Motor neuron (in vitro differentiated cells): Measurements from ENCODE around the gene ANO6. TPM values are rescaled to one million over a fixed set of nuclear protein-coding genes. Genes with fewer than 3 reads are reported as not detected.

Experiments used
- ATAC-seq, 8 experiments: fragments of 200-7000 bp; cut with Tn5 transposase; replicated peaks in 6 of 8; 2 replicates each; pipeline ENCODE4 v1.8.0; 2021; ENCODE audit warnings: mild to moderate bottlenecking in 8 of 8, moderate library complexity in 8 of 8
- H3K27ac ChIP-seq, 2 donors: fragments of 250-450 bp; sonication (Bioruptor Pico); 2 replicates each; pipeline ENCODE4 v1.9.0; 2021; ENCODE audit warnings: antibody characterized with exemption in 2 of 2, mild to moderate bottlenecking in 2 of 2, moderate library complexity in 1 of 2
- H3K4me1 ChIP-seq, 2 donors: fragments of 250-450 bp; sonication (Bioruptor Pico); replicated peaks in 1 of 2; 2 replicates each; pipeline ENCODE4 v1.6.1; 2021; ENCODE audit warnings: antibody characterized with exemption in 2 of 2, mild to moderate bottlenecking in 2 of 2, moderate library complexity in 1 of 2
- H3K4me3 ChIP-seq, 5 donors: fragments of 250-450 bp; sonication (Bioruptor Pico); 2 replicates each; pipeline ENCODE4 v1.9.0; 2021; ENCODE audit warnings: antibody characterized with exemption in 5 of 5, mild to moderate bottlenecking in 5 of 5, moderate library complexity in 4 of 5
- WGBS, 10 experiments: fragments of 450-650 bp; shearing (Covaris generic); methylation state at CpG; one replicate each; pipeline ENCODE4 v1.0.0; 2022; 5-methylcytosine and 5-hydroxymethylcytosine counted together
- in situ Hi-C, 9 experiments: fragments of 400-800 bp; cut with MboI; loops; one replicate each; pipeline ENCODE4 v1.15.0; 2021; ENCODE audit warnings: low sequenced_read_pairs in 9 of 9, low pct_unique_long_range_greater_than_20kb in 2 of 9; ENCODE audit not compliant: unreplicated experiment in 9 of 9
- total RNA-seq, 8 experiments: library from RNA; unstranded; fragments of 300-600 nt; gene quantifications; 2 replicates each; pipeline versions ENCODE4 v1.2.3 to v1.2.4, GENCODE V29; 2022

Gene ANO6
- total RNA-seq, 8 experiments from 2014 or later: 13.2 to 64.7 (median 27.4) TPM

DNA sequence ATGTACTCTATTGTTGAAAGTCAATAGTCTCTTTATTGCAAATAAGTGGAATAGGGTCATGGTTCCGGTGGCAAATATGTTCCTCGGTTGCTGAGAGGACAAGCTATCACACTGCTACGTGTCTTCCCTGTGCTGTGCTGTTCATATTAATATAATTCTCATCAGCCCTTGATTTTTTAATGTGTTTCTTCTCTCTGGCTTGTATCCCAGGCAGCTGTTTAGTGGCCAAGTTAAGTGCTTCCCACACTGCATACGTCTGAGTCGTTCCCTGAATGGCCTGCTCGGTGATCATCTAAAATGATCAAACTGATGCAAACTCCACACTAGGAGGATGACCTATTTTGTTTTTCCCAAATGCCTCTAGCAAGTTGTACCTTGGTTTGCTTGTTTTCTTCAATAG lies 186.4 kb downstream of the ANO6 start:
- Histone ChIP-seq H3K4me3 (no peak overlapping the region), H3K27ac (no peak overlapping the region), H3K4me1 (no peaks in the 10 kb centered on the region)
- in situ Hi-C loops: no loop called here
- peak in 1 of 8 experiments; percentile 16 for ATAC-seq
- WGBS, 10 experiments: 50 to 100% (median 83%) methylated on average over 1 to 6 of the region's 6 CpGs; no CpG with 5 or more reads in 3 of the 10 experiments

DNA sequence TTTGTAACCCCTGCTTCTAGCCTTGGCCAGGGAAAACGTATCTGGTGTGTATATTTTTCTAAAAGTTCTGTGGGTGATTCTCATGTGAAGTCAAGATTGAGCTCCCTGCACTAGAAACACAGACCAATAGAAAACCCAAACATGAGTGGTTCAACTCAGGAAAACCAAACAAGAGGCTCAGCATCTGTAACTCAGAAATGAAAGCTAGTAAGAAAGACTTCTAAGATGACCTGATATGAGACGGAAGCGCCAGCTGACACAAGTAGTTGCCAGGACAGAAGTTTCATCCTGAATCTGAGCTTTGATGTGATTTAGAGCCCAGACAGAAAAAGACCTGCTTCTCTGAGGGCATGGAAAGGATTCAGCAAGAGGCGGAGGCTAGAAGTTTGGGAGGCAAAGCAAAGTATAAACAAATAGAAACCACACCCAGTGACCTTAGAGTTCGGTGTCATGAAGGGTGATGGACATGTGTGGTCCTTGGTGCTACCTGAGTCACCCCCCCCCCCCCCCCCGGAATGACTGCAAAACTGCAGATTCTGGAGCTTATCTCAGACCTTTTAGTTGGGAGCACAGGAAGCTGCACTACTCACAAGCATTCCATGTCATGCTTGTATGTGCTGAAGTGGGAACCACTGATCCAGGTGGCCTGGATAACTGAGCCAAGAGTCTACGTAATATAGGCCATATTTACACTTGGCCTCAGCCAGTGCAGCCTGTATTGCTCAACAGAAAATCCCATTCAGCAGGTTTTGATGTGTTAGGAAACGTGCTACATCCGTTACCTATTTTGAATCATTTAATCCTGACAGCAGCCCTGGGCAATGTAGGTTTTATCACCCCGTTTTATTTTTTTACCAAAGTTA lies 191.3 kb downstream of the ANO6 start:
- Histone ChIP-seq H3K4me1 (peaks cover 0 to 8% of the 10 kb centered on the region in 2 donors), H3K4me3 (no peak overlapping the region), H3K27ac (no peak overlapping the region)
- ATAC-seq: no peak
- in situ Hi-C loops: no loop called here
- WGBS, 10 experiments: 83 to 100% (median 94%) methylated on average over 1 to 7 of the region's 10 CpGs

DNA sequence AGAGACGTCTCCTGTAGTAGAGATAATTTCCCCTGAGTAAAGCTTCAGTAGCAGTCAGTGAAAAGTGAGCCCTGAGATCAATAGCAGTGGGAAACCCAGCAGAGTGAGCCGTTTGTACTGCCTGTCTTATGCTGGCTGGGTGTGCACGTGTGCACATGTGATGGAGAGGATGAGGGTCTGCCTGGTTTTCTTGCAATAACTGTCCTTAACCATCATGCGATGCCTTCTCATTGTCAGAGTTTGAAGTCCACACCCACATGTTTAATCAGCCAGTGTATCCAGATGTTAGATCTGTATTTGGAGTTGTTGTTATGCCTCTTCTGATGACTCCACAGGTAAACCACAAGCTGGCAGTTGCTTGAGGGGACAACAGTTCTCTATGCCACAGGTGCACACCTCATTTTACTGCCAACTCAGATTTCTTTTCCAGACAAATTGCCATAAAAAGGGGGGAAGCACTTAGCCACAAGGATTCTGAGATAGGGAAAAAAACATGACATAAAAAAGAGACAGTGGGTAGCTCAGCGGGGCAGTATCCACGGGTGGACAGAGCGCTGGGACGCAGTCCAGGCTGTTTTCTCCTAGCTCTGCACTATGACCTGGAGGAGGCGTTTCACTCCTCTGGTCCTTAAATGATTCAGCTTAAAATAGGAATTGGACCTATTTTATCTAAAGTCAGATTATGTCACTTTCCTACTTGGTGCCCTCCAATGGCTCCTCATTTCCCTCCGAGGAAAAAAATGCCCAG lies 192.3 kb downstream of the ANO6 start:
- Histone ChIP-seq H3K4me1 (peaks cover 0 to 8% of the 10 kb centered on the region in 2 donors), H3K4me3 (no peak overlapping the region), H3K27ac (no peak overlapping the region)
- no peak for ATAC-seq
- WGBS, 10 experiments: 72 to 100% (median 94%) methylated on average over 1 to 9 of the region's 10 CpGs; no CpG with 5 or more reads in 1 of the 10 experiments
- in situ Hi-C loops: no loop called here

DNA sequence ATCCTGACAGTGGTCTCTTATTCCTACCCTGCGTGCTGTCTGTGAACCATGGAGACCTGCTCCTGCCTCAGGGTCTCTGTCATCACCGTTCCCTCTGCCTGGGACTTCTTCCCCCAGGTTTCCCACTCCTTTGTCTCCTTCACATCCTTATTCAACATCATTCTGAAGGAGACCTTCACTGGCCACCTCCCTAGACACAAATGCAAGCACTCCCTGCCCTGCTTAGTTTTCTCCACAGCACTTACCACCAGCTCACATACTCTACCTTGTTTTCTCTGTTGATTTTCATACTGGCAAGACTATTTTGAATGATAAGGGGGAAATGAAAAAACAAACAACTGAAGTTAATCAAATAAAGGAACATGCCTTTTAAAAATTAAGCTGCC lies 192.8 kb downstream of the ANO6 start:
- no peak overlapping the region for H3K4me3 ChIP-seq
- ATAC-seq: no peak
- 80 to 100% (median 92%) methylated on average over 1 to 2 of the region's 2 CpGs; no CpG with 5 or more reads in 6 of the 10 experiments for WGBS, 10 experiments
- H3K4me1 ChIP-seq: peaks cover 0 to 8% of the 10 kb centered on the region in 2 donors
- H3K27ac ChIP-seq: no peak overlapping the region
- in situ Hi-C loops: no loop called here

DNA sequence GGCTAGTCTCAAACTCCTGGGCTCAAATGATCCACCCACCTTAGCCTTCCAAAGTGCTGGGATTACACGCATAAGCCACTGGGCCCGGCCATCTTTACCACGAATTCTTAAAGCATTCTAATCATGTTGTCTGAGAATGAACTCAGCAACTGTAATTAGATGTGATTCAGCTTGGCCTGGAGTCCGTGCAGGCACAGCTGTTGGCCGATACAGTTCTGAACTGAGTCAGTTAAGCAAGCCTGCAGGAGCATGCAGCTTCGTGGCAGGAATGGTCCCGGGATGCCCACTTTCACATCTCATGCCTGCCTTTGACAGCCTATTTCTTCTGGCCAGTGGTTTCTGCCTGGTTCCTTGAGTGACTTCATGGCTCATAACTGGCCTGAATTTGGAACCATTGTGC lies 194.1 kb downstream of the ANO6 start:
- peak overlapping the region in 1 of 2 donors; percentile 22 for H3K27ac ChIP-seq
- peak in 6 of 8 experiments; percentile 19 to 84 (median 66) for ATAC-seq
- H3K4me3 ChIP-seq: no peak overlapping the region
- H3K4me1 ChIP-seq: peaks cover 0 to 8% of the 10 kb centered on the region in 2 donors
- in situ Hi-C loops: no loop called here
- WGBS, 10 experiments: 6 to 100% (median 28%) methylated on average over 1 to 5 of the region's 7 CpGs; no CpG with 5 or more reads in 3 of the 10 experiments

DNA sequence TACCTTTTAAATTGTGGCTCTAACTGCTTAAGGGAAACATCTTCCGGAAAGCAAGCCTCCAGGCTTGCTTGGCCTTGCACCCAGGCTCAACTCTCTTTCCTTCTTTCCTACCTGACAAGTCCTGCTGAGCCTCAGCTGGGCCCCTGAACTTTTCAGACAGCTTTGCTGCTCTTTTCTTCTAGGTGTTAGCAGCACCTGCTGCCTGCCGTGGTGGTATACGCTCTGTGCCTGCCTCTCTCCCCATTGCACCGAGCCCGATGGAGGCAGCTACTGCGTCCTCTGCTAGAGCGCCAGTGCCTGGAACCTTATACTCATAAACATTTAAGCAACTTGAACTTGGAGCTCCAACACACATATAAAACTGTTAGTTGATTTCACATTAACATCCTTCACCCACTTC lies 195.7 kb downstream of the ANO6 start:
- Histone ChIP-seq H3K4me3 (no peak overlapping the region), H3K27ac (no peak overlapping the region), H3K4me1 (peaks cover 0 to 8% of the 10 kb centered on the region in 2 donors)
- no peak for ATAC-seq
- in situ Hi-C loops: no loop called here
- 67 to 100% (median 96%) methylated on average over 1 to 7 of the region's 7 CpGs; no CpG with 5 or more reads in 2 of the 10 experiments for WGBS, 10 experiments

DNA sequence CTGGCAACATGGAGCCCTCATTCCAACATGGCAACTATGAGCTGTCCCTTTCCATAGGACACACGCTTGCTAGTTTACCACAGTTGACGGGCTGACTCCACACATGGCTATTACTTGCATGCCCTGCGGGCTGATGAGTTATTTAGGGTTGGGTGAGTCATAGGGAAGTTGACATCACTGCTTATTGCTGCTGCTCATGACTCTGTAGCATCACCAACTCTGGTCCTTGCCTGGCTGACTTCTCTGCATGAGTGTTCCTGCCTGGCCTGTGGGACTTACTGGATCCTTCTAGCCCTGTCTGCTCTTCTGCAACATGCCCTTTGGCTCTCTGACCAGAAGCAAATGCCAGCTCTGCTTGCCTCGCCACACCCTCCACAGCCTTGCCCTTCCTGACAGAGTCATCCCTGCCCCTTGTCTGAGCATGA lies 199.5 kb downstream of the ANO6 start:
- in situ Hi-C loops: no loop called here
- peak; percentile 84 to 99 (median 99) for ATAC-seq
- Histone ChIP-seq H3K27ac (peak overlapping the region in 1 of 2 donors; percentile 29), H3K4me1 (peaks cover 0 to 2% of the 10 kb centered on the region in 2 donors), H3K4me3 (no peak overlapping the region)
- WGBS, 10 experiments: 0 to 100% (median 80%) methylated on average over 1 to 4 of the region's 4 CpGs; no CpG with 5 or more reads in 1 of the 10 experiments

DNA sequence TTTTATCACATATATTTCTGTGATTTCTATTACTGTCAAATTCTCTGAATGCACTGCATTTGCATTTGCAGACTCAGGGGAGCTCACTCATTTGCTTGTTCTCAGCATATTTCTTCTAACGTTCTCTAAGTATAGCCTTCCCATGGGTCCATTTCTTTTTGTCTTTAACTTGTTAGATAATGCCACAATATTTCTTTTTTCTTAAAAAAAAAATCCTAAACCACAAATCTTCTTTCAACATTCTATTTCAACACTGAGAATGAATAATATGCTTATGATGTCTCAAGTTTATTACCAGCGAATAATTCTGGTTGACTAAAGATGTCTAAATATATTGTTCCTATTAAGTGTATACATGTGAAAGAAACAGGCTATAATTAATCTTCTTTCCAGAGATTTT lies 200.2 kb downstream of the ANO6 start:
- Histone ChIP-seq H3K27ac (no peak overlapping the region), H3K4me1 (no peaks in the 10 kb centered on the region), H3K4me3 (no peak overlapping the region)
- ATAC-seq: no peak
- in situ Hi-C loops: no loop called here
- 15 to 100% (median 71%) methylated on average over 1 to 2 of the region's 2 CpGs; no CpG with 5 or more reads in 1 of the 10 experiments for WGBS, 10 experiments

DNA sequence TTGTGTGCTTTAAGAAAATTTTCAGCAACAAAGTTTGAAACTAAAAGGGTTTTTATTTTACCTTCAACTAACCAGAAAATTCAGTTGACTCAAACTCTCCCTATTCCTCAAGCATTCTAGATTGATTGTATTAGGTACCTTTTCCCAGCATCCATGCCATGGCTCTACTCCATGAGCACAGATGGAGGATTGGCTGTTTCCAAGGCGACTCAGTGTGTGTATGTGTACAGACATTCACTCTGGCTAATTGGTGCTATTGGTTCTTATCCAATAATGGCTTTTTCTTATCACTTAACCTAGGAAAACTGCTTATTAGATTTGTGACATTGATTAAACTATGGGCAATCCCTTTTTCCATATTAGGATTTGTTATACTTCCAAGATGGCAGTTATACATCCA lies 202.6 kb downstream of the ANO6 start:
- 100% methylated on average over 1 of the region's 1 CpG; no CpG with 5 or more reads in 6 of the 10 experiments for WGBS, 10 experiments
- no peak overlapping the region for H3K27ac ChIP-seq
- H3K4me3 ChIP-seq: no peak overlapping the region
- ATAC-seq: no peak
- in situ Hi-C loops: no loop called here
- H3K4me1 ChIP-seq: no peaks in the 10 kb centered on the region

DNA sequence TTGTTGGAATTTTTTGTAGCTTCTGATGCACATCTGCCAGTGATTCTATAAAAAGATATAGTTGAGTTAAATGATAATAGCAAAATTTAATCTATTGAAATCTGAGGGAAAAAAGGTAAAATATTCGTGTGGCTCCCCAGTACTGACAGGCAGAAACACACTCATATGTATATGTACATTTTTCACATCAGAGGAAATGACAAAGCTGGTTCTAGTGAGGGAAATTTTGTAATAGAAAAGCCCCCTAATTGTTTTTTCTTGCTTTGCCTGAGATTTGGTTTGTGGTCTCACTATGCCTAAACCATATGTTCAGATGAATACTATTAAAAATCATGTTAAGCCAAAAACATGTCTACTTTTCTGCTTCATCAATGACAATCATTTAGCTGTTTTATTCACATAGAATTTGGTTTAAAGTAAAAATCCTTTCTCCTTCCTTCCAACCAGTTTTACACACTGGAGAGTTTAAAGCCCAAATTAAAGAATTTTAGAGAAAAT lies 203.5 kb downstream of the ANO6 start:
- Histone ChIP-seq H3K27ac (no peak overlapping the region), H3K4me1 (no peaks in the 10 kb centered on the region), H3K4me3 (no peak overlapping the region)
- no peak for ATAC-seq
- 20 to 100% (median 67%) methylated on average over 1 of the region's 1 CpG; no CpG with 5 or more reads in 3 of the 10 experiments for WGBS, 10 experiments
- in situ Hi-C loops: no loop called here

DNA sequence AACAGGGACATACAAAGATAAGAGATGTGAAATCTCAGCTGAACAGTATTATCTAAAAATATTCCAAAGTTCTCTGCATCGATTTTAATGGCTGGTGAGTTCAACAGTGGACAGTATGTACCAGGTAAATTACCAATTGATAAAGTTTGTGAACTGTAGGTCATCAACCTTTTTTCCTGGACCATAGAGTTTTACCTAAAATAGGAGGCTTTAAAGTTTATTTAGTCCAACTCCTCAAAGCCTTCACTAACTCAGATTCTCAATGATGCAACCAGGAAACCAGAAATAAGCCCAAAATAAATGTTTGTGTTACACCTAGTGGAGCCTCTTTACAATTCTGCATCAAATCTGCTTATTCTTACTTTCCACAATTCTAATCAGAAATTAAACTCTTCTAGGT lies 205.8 kb downstream of the ANO6 start:
- H3K27ac ChIP-seq: no peak overlapping the region
- in situ Hi-C loops: no loop called here
- no peak for ATAC-seq
- WGBS, 10 experiments: 78 to 100% (median 100%) methylated on average over 1 of the region's 1 CpG; no CpG with 5 or more reads in 1 of the 10 experiments
- H3K4me1 ChIP-seq: no peaks in the 10 kb centered on the region
- no peak overlapping the region for H3K4me3 ChIP-seq

DNA sequence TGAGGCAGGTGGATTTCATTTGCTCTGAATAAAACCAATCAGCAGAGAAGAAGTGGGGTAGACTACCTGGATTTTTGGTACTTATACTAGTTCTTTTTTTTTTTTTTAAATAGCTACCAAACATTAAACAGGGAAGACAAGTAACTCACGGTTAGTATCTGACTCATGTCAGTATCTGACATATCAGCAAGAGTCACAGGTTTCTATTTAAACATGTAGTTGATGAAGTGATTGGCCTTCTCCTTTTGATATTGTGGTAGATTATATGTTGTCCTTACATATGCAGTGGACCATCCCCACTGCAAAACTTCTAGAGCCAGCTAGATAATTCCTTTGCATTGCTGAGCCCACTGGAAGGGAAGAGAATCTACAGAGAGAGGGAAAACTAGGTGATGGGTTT lies 208.0 kb downstream of the ANO6 start:
- Histone ChIP-seq H3K27ac (no peak overlapping the region), H3K4me3 (no peak overlapping the region), H3K4me1 (no peaks in the 10 kb centered on the region)
- in situ Hi-C loops: no loop called here
- 60 to 100% (median 100%) methylated on average over 1 of the region's 1 CpG; no CpG with 5 or more reads in 3 of the 10 experiments for WGBS, 10 experiments
- ATAC-seq: no peak

DNA sequence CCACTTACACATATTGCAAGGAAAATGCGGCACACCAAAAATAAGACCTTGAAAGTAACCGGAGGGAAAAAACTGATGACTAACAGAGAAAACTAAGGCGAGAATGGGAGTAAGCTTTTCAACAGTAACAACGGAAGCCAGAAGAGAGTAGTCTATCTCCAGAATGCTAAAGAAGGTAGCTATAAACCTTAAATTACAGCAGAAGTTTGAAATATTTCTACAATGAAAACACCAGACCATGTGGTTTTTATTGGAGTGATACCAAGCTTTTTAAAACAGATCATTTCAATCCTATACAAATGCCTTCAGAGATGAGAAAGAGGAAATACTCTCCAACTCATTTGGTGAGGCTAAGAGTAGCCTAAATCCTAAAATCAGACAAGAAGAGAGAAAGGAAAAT lies 209.5 kb downstream of the ANO6 start:
- 52 to 100% (median 92%) methylated on average over 2 to 4 of the region's 4 CpGs for WGBS, 10 experiments
- Histone ChIP-seq H3K4me3 (no peak overlapping the region), H3K27ac (no peak overlapping the region), H3K4me1 (peaks cover 0 to under 1% of the 10 kb centered on the region in 2 donors)
- in situ Hi-C loops: no loop called here
- peak in 1 of 8 experiments; percentile 52 for ATAC-seq
